Stimulated activated CD4-positive, alpha-beta T cell treated with anti-CD3 and anti-CD28 coated beads, Interleukin-1b, Interleukin-23, amount 100 ng/mL, for 48 hours (primary cell): ENCODE results near the gene DUSP15.
"Not testable (repeated sequence)": the region's sequence is repeated elsewhere in the genome, so short reads cannot be mapped to it uniquely, and the experiment has no call there.

ENCODE experiments used
- DNase-seq: peaks from one replicate; pipeline ENCODE4 v3.0.0-alpha.2; 2020

The DUSP15 gene, protein sequence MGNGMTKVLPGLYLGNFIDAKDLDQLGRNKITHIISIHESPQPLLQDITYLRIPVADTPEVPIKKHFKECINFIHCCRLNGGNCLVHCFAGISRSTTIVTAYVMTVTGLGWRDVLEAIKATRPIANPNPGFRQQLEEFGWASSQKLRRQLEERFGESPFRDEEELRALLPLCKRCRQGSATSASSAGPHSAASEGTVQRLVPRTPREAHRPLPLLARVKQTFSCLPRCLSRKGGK

DNA sequence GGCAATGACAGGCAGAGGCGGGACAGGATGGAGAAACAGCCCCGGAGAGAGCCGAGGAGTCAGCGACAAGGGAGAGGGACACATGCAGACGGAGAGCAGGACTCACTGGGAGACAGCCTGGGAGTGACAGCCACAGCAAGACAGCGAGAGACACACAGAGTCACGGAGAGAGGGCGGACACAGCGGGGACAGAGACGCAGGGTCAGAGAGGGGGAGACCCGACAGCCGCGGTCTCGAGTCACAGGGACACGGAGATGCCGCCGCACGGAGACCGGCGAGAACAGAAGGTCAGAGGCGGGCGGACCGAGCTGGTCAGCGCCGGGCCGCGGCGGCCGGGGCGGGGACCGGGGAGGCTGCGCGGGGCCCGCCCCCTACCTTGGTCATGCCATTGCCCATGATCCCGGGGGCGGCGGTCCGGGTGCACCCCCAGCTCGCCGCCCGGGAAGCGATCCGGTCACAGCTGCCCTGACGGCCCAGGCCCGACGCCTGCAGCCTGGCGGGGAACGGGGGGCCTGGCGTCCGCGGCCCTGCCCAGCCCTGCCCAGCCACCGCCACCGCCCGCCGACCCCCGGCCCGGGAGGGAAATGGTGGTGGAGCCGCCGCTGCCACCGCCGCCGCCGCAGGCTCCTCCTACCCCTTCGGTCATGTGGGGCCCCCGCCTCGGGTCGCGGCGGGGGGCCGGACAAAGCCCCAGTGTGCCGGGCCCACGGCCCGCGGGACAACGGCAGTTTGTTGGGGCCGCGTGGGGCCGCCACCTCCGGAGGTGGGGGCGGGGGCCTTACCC is at the start of gene DUSP15, which contains the start of gene TTLL9:
Gene DUSP15 (minus strand): TSS at position 586 of the 784 bp plus-strand sequence. CDS start 190 bp downstream, at position 396.
Gene TTLL9 (plus strand): TSS at position 693 of the 784 bp plus-strand sequence. CDS start 493 bp downstream, outside the sequence.
- DNase-seq: no peak

DNA sequence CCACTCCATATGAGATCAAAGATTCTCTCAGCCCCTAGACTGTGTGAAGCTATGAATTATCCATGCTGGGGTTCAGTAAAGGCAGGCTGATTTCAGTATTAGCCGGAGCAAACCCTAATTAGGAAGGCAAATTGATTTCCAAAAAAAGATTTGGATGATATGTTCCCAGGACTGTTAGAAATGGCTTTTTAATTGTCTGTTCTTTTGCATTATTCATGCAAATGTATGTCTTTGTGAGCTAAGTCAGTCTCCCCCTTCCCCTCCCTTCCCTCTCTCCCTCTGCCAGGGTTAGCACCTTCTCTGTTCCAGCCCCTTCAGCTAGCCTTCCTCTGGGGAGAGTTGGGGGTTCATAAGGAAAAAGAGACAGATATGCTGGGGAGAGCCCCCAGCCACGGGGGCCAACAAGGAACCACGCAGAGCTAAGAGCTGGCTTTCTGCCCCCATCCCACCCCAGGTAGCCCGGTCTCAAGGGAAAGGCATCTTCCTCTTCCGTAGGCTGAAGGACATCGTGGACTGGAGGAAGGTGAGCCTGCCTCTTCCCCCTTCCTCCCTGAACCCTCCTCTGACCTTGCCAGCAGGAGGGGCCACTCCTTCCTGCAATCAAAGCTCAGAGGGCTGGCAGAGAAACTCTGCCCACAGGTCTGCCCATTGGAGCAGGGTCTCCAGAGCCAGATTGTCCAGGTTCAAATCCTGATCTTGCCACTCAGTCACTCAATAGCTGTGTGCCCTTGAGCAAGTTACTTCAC is 49.3 kb upstream of the DUSP15 start:
- no peak for DNase-seq

DNA sequence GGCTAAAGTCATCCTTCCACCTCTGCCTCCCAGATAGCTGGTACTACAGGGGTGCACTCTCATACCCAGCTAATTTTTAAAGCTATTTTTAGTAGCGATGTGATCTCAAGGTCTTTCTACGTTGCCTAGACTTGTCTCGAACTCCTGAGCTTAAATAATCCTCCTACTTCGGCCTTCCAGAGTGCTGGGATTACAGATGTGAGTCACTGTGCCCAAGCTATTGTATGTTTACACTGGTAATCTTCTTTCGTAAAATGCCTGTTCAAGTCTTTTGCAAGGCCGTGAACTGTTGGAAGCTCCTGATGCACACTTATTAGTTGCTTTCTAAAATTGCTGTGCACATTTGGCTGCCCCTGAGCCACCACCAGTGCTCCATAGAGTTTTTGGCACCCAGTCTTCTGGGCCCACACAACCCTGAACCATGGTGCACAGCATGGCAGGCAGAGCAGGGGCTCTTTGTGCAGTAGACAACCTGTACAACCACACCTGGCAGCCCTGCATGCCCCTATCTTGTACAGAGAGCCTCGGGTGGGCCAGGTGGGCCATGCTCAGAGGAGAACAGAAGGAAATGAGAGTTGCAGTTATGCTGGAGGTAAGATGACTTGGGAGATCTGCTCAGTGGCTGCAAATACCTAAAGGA is 48.3 kb upstream of the DUSP15 start:
- DNase-seq: no peak

DNA sequence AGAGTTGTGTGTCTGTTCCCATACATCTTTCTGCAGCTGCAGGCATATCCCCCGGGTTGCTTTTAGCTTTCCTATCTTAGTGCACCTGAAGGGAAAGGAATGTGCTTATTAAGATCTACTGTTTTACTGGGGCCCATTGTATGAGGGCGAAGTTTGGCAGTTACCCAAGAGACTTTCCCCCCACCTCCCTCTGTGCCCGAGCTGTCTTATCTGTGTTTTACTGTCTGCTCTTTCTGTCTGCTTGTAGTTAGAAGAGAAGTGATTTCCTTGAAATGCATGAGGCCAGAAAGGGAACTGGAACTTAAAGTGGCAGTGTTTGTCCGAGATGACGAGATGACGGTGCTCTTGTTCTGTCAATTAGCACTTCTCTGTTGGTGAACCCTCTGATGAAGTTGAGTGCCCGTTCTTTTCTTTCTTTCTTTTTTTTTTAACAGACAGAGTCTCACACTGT is 47.7 kb upstream of the DUSP15 start:
- not testable (repeated sequence) for DNase-seq

DNA sequence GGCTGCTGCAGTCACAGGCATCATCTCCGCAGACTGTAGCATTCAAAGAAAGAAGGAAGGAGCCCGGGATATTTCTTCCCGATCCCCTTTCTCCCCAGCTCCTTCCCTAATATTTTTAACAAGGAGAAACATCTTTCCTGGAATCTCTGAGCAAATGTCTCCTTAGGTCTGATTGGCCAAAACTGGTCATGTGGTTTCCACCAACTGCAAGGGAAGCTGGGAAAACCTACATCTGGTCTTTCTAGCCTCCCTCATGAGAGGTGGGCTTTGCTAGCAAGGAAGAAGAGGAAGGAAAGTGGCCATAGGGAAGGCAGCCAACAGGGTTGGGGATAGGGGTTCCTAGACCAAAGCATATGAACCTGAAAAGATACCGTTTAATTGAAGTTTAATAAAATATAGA is 46.4 kb upstream of the DUSP15 start:
- no peak for DNase-seq

DNA sequence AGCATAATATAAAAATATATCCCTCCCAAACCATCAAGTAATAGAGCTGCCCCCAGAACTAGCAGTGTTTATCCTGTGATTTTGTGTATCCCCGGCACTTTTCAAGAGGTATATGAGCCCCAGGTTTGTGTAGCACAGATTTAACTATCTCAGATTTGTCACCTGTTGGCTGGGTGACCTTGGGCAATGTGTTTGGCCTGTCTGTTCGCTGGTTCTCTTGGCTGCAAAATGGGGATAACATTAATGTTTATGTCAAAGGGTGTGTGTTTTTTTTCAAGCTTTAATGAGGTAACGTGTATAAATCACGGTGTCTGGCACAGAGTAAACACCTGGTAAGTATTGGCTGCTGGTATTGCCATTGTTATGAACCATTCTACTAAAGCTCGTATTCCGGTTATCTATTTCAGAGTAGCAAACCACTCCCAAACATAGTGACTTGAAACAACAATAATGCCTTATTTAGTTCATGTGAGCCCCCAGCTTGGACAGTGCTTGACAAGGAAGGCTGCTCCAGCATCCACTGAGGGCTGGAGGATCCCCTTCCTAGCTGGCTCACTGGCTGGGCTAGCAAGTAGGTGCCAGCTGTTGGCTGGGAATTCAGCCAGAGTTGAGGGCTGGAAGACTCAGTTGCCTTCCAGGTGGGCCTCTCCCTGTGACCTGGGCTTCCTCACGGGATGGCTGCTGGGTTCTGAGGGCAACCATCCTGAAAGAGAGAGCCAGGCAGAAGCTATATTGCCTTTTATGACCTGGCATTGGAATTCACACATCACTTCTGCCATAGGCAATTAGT is 45.4 kb upstream of the DUSP15 start:
- DNase-seq: no peak

DNA sequence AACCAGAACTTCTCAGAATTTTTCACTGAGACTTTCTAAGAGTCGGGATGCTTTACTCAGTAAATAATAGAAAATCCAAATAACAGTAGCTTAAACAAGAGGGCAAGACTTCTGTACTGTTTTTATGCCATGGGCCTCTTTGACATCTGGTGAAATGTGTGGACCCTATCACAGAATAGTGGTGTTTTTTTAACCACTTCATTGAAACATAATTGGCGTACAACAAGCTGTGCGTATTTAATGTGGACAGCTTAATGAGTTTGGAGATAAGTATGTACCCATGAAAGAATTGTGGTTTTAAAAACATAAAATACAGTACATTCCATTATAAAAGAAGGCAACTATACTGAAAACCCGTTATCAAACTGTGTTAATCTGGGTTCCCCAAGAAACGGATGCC is 43.8 kb upstream of the DUSP15 start:
- no peak for DNase-seq

DNA sequence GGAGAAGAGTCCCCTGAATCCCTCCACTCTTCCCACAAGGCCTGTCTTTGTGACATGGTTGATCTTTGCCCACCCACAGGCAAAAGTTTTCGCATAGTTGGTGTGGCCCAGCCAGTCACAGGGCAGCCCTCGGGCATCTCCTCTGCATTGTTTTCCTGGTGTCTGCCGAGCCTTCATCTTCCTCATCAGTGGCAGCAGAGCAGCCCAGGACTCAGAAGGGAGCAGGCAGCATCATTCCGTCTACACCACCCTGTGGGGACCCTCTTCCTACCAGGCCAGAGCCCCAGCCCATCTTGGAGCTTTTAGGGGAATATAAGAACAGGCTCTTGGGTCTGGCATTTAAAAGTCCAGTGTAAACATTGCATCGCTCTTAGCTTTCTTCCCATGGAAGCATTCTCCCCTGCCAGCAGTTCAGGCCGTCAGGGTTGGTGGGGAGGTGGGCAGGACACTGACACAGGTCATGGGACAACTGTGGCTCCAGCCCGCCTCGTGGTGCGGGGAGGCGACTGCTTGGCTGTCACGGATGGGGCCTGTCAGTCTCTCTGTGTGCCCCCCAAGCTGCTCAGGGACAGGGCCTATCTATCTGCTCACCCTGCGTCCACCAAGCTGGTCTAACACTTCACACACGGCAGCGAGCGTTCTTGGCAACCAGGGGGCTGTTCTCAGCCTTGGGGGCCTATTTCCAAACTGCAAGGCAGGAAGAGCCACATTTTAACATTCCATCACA is 43.3 kb upstream of the DUSP15 start:
- no peak for DNase-seq

DNA sequence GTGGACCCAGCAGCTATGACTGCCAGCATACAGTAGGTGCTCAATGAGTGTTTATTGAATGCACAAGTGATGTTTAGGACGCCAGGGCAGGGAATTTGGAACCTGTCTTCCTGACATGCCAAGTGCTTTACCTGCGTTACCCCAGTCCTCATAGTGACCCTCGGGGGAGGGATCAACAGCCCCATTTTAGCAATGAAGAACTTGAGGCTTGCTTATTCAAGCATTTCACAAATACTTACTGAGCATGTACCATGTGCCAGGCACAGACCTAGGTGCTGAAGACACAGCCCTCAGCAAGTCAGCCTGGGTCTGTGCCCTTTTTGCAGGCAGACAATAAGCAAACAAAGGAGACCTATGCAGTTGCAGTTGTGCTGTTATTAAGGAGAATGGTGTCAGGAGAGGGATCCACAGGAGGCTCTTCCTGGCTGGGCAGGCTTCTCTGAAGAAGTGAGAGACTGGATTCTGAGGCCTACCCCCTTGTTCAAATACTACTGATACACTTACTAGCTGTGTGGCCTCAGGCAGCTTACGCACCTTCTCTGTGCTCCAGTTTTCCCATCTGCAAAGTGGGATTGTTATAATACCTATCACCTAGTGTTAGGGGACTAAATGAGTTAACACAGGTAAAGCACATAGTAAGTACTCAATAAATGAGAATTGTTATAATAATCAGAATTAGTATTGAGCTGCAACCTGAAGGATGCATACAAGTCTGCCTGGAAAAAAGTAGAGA is 39.9 kb upstream of the DUSP15 start:
- no peak for DNase-seq

DNA sequence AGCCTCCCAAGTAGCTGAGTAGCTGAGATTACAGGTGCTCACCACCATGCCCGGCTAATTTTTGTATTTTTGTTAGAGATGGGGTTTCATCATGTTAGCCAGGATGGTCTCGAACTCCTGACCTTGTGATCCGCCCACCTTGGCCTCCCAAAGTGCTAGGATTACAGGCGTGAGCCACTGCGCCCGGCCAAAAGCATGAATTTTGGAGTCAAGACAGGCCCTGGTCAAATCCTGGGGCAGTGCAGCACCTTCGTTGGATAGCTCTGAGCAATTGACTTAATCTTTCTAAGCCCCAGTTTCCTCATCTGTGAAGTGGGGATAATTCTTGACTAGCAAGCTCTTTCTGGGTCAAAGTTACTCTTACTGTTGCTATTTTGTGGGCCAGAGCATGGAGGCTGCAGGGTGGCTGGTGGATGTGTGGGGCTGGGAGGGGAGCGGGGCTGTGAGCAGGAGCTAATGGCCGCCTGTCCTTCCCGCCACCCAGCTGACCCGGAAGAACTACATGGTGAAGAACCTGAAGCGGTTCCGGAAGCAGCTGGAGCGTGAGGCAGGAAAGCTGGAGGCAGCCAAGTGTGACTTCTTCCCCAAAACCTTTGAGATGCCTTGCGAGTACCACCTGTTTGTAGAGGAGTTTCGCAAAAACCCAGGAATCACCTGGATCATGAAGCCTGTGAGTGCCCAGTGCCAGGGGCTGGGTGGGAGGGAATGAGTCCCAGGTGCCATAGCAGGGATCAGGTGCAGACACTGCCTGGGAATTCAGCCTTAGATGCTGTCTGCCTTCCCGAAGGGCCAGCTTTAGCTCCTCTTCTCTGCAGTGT is 39.1 kb upstream of the DUSP15 start:
- no peak for DNase-seq

DNA sequence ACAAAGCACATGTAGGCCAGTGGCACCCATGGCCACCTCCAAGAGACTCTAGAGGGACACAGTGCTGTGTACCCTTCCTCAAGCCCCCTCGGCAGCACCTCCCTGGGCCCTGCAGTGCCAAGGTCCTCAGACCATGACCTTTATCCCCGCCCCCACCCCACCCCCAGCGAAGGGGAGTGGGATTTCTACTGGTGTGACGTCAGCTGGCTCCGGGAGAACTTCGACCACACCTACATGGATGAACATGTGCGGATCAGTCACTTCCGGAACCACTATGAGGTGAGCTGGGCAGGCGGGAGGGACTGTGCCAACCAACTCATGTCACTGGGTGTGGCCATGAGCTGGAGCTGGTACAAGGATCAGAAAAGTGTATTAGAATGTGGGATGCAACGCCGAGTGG is 38.1 kb upstream of the DUSP15 start:
- DNase-seq: no peak

DNA sequence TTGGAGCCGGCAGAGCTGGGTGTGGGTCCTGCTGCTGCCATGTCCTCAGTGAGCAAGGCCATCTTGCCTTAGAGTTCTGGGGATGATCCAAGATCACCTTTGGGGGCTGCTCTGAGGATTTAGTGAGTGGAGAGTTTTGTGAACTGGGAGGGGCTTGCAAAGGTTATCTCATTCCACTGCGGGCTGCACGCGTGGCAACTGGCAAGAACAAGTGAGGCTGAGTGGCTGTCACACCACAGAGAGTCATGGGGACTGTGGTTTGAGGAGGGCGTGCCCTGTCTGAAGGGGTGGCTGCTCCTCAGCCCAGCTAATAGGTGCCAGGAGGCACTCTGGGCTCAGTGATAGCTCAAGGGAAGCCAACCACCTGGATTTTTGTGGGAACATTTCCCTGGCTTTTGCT is 37.7 kb upstream of the DUSP15 start:
- no peak for DNase-seq

DNA sequence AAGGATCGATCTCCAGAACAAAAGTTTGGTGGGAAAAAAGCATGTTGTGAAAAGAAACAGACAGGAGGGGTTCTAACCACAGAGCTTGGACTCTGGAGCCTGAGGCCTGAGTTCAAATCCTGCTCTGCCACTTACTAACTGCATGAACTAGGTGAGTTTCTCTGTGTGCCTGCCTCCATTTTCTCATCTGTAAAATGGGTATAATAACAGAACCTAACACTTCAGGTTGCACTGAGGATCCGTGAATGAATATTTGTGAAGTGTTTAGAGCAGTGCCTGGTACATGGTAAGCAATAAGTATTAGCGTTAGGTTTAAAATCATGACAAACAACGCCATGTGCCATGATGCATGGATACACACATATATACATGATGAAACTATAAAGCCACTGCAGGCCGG is 36.7 kb upstream of the DUSP15 start:
- DNase-seq: no peak

DNA sequence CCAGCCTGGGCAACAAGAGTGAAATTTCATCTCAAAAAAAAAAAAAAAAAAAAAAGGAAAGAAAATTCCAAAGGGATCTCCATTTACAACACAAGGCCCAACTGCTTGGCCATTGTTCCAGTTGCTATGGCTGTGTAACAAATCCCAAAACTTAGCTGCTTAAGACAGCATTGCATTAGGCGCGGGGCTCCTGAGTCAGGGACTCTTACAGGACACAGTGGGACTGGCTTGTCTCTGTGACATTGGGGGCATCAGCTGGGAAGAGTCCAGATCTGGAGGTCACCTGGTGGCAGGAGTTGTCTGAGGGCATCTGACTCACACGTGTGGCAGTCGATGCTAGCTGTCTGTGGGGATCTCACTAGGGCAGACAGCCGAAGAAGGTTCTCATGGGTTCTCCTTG is 35.7 kb upstream of the DUSP15 start:
- DNase-seq: no peak

DNA sequence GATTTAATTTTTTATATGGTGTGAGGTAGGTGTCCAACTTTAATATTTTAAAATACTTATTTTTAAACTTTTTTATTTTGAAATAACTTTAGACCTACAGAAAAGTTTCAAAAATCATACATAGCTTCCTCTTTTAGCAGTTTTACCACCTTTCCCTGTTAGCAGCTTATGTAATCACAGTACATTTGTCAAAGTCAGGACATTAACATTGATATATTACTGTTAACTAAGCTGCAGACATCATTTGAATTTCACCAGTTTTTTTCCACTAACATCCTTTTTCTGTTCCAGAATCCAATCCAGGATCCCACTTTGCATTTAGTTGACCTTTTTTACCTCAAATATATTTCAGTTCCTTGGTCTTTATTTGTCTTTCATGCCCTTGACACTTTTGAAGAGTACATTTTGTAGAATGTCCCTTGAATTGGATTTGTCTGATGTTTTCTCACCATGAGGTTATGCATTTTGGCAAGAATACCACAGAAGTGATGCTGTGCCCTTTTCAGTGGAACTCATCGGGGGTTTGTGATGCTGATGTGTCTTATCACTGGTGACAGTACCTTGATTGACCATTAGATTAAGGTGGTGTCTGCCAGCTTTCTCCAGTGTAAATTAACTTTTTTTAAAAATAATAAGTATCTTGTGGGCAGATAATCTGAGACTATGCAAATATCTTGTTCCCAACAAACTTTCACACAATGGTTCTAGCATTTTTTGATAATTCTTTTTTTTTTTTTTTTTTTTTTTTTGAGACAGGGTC is 33.5 kb upstream of the DUSP15 start:
- no peak for DNase-seq

DNA sequence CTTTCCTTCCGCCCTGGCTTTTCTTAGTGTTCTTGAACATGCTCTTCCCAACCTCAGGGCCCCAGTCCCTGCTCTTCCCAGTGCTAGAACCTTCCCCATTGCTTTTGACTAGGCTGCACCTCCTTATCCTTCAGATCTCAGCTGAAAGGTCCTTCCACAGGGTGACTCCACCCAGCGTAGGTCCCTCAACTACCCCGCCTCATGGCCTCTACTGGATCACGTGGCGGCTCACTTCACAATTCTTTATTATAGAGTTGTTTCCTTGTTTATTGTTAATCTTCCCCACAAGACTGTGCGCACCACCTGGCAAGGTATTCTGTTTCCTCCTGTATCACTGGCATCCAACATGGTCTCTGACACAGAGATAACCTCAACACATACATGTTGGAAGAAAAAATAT is 31.3 kb upstream of the DUSP15 start:
- no peak for DNase-seq

DNA sequence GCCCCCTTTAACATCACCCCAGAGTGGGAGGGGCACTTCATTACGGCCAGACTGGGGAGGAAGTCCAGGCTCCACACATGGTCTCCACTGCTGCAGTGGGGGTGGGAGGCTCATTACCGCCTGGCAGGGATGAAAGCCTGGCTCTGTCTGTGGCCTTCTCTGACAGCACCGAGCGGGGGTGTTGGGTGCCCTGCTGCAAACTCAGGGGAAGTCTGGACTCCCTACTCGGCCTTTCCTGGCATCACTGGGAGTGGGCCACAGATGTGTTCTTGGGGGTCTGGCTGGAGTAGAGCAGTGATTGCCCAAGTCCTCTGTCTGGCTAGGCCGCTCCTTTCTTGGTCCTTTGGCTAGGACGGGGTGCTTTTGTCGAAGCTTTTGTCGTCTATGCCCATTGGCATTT is 27.2 kb upstream of the DUSP15 start:
- no peak for DNase-seq

DNA sequence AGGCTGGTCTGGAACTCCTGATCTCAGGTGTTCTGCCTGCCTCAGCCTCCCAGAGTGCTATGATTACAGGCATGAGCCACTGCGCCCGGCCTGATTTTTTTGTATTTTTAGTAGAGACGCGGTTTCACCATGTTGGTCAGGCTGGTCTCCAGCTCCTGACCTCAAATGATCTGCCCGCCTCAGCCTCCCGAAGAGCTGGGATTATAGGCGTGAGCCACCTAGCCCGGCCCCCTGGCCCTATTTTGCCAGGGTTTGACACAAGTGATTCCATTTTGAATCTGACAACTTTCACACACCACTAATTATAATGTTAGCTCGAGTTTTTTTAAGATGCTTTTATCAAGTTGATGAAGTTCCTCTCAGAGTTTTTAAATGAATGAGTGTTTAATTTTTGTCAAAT is 25.7 kb upstream of the DUSP15 start:
- DNase-seq: no peak

DNA sequence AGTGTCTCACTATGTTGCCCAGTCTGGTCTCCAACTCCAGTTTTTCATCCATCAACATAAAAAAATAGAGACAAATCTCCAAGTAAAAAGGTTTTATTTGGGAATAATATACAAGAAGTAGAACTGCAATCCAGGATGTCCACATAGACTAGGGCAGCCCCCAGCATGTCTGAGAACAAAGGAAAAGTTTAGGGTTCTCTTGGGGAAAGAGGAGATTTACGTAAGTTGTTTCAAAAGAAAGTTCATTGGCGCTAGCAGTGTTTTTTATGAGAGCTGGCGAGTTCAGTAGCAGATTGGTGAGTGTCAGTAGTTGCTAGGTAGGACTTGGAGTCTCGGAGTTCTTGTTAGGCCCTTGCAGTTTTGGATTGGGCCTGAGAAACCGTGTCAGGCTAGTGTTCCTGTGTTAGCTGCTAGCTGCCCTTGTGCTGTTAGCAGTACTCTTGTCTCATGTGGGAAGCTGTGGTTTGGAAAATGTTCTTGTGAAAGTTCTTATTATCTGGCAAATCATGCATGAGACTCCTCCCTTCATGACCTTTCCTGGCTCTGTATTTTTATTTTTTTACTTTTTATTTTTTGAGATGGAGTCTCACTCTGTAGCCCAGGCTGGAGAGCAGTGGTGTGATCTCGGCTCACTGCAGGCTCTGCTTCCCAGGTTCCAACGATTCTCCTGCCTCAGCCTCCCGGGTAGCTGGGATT is 24.8 kb upstream of the DUSP15 start:
- DNase-seq: no peak
